ENCODE data around the gene LRRC56. TPM values are rescaled to one million over a fixed set of nuclear protein-coding genes. Genes with fewer than 3 reads are reported as not detected.
A peak's percentile ranks its signal among the peaks of the same experiment; 100 is the strongest.

The LRRC56 gene
- total and polyA plus RNA-seq, 2 donors (not counting 1 experiment from before 2014, with no cell fraction given) = 11.8 to 15.8 TPM

- Histone ChIP-seq H3K79me2 (ENCODE audit: control insufficient read depth, insufficient read depth, low read length) (peaks cover 82% of the 10 kb centered on the region), H3K36me3 (replicated peaks in 1 of 2; ENCODE audit: control extremely low read depth in 1 of 2, control insufficient read depth in 1 of 2, extremely low read depth in 1 of 2, insufficient read depth in 2 of 2, low read length in 1 of 2) (peaks cover 1 to 20% of the 10 kb centered on the region in 2 experiments), H3K4me1 (ENCODE audit: control insufficient read depth in 2 of 2, insufficient read depth in 2 of 2, low read length in 2 of 2) (peaks cover 26 to 41% of the 10 kb centered on the region in 2 donors), H3K9me3 (ENCODE audit: control extremely low read depth in 1 of 3, control insufficient read depth in 2 of 3, insufficient read depth in 1 of 3, low read length in 2 of 3) (peaks cover 0 to under 1% (median 0%) of the 10 kb centered on the region in 3 donors), H3K9ac (ENCODE audit: low read length) (no peak overlapping the region), H3K4me3 (ENCODE audit: control extremely low read depth in 1 of 5, extremely low read depth in 1 of 5, insufficient read depth in 1 of 5, low read depth in 2 of 5, low read length in 4 of 5) (no peak overlapping the region), H3K4me2 (replicated peaks; ENCODE audit: low read depth, low read length, poor library complexity, severe bottlenecking) (peak overlapping the region; percentile 6), H2AFZ (ENCODE audit: insufficient read depth, low read depth, low read length, poor library complexity, severe bottlenecking) (no peak overlapping the region), H4K20me1 (ENCODE audit: control insufficient read depth, insufficient read depth, low read length, poor library complexity, severe bottlenecking) (peaks cover 81% of the 10 kb centered on the region), H3K27me3 (replicated peaks in 1 of 4; ENCODE audit: control extremely low read depth in 1 of 4, control insufficient read depth in 3 of 4, insufficient read depth in 4 of 4, low read length in 3 of 4) (peaks cover 0 to 2% (median under 1%) of the 10 kb centered on the region in 4 experiments), H3K27ac (ENCODE audit: low read length in 2 of 2) (no peak overlapping the region)
- Mint-ChIP-seq H3K27me3 (peaks cover 3% of the 10 kb centered on the region), H3K27ac (no peak overlapping the region), H3K4me1 (peaks cover 39% of the 10 kb centered on the region), H3K4me3 (peak overlapping the region; percentile 52), H3K9me3 (ENCODE audit: insufficient read depth) (no peaks in the 10 kb centered on the region)
- intact Hi-C loops (cut with micrococcal nuclease) = loop anchor here (10.0 kb wide), 1 partner anchor 805 kb away; the partner anchor contains the start of gene BRSK2
- ChIA-PET POLR2A (interaction anchor here (0.7 kb wide), 1 partner anchor 67 kb away, joined by 3 read pairs; no protein-coding TSS in a partner anchor), CTCF (interaction anchor here (1.1 kb wide), 1 partner anchor 36 kb away, joined by 3 read pairs; the partner anchor contains the start of gene IRF7)
- ATAC-seq (ENCODE audit: low read depth) = no peak
- DNase-seq = no peak
- TF ChIP-seq EZH2 (IDR thresholded peaks at IDR 0.05; ENCODE audit: borderline replicate concordance, insufficient read depth, low read depth, low read length, poor library complexity, severe bottlenecking) = no peak
- TF ChIP-seq, protein P1, sequence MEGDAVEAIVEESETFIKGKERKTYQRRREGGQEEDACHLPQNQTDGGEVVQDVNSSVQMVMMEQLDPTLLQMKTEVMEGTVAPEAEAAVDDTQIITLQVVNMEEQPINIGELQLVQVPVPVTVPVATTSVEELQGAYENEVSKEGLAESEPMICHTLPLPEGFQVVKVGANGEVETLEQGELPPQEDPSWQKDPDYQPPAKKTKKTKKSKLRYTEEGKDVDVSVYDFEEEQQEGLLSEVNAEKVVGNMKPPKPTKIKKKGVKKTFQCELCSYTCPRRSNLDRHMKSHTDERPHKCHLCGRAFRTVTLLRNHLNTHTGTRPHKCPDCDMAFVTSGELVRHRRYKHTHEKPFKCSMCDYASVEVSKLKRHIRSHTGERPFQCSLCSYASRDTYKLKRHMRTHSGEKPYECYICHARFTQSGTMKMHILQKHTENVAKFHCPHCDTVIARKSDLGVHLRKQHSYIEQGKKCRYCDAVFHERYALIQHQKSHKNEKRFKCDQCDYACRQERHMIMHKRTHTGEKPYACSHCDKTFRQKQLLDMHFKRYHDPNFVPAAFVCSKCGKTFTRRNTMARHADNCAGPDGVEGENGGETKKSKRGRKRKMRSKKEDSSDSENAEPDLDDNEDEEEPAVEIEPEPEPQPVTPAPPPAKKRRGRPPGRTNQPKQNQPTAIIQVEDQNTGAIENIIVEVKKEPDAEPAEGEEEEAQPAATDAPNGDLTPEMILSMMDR (IDR thresholded peaks at IDR 0.05) = no peak
- WGBS (ENCODE audit: insufficient coverage) = 94% methylated on average over 20 of the region's 20 CpGs
These were observed 42.7 kb downstream of the LRRC56 start for GRCh38 chr11:579830-580601.

GRCh38 chr11:581342-581741 is 44.0 kb downstream of the LRRC56 start:
- H3K4me3 ChIP-seq (ENCODE audit: control extremely low read depth in 1 of 5, extremely low read depth in 1 of 5, insufficient read depth in 1 of 5, low read depth in 2 of 5, low read length in 4 of 5) = no peak overlapping the region
- Mint-ChIP-seq H3K9me3 (ENCODE audit: insufficient read depth) (no peaks in the 10 kb centered on the region), H3K4me1 (peaks cover 37% of the 10 kb centered on the region), H3K27ac (no peak overlapping the region), H3K4me3 (no peak overlapping the region), H3K27me3 (no peaks in the 10 kb centered on the region)
- intact Hi-C loops (cut with micrococcal nuclease) = no loop called here
- H3K27ac ChIP-seq (ENCODE audit: low read length in 2 of 2) = no peak overlapping the region
- DNase-seq (no peak), ATAC-seq (ENCODE audit: low read depth) (no peak)
- peaks cover 1 to 26% of the 10 kb centered on the region in 2 experiments for H3K36me3 ChIP-seq (replicated peaks in 1 of 2; ENCODE audit: control extremely low read depth in 1 of 2, control insufficient read depth in 1 of 2, extremely low read depth in 1 of 2, insufficient read depth in 2 of 2, low read length in 1 of 2)
- ChIA-PET POLR2A (no interaction called here), CTCF (interaction anchor here (1.1 kb wide), 1 partner anchor 35 kb away, joined by 3 read pairs; the partner anchor contains the start of gene IRF7)
- H3K79me2 ChIP-seq (ENCODE audit: control insufficient read depth, insufficient read depth, low read length) = peaks cover 94% of the 10 kb centered on the region
- no peak overlapping the region for H2AFZ ChIP-seq (ENCODE audit: insufficient read depth, low read depth, low read length, poor library complexity, severe bottlenecking)
- H3K9me3 ChIP-seq (ENCODE audit: control extremely low read depth in 1 of 3, control insufficient read depth in 2 of 3, insufficient read depth in 1 of 3, low read length in 2 of 3) = no peaks in the 10 kb centered on the region
- 96% methylated on average over 11 of the region's 14 CpGs for WGBS (ENCODE audit: insufficient coverage)
- H3K9ac ChIP-seq (ENCODE audit: low read length) = no peak overlapping the region
- H3K4me2 ChIP-seq (replicated peaks; ENCODE audit: low read depth, low read length, poor library complexity, severe bottlenecking) = no peak overlapping the region
- peaks cover 88% of the 10 kb centered on the region for H4K20me1 ChIP-seq (ENCODE audit: control insufficient read depth, insufficient read depth, low read length, poor library complexity, severe bottlenecking)
- H3K27me3 ChIP-seq (replicated peaks in 1 of 4; ENCODE audit: control extremely low read depth in 1 of 4, control insufficient read depth in 3 of 4, insufficient read depth in 4 of 4, low read length in 3 of 4) = no peaks in the 10 kb centered on the region
- peaks cover 20 to 39% of the 10 kb centered on the region in 2 donors for H3K4me1 ChIP-seq (ENCODE audit: control insufficient read depth in 2 of 2, insufficient read depth in 2 of 2, low read length in 2 of 2)
- TF ChIP-seq, protein P1 (IDR thresholded peaks at IDR 0.05) = no peak
- TF ChIP-seq EZH2 (IDR thresholded peaks at IDR 0.05; ENCODE audit: borderline replicate concordance, insufficient read depth, low read depth, low read length, poor library complexity, severe bottlenecking) = no peak

Data from B cell (primary cell).